GM23338 (cell line): ENCODE results near the gene AGBL5. TPM values are rescaled to one million over a fixed set of nuclear protein-coding genes. Genes with fewer than 3 reads are reported as not detected.

ENCODE experiments used
- ATAC-seq: fragments of 200-7000 bp; cut with Tn5 transposase; 3 replicates; pipeline ENCODE4 v1.9.1; 2020
- DNase-seq: peaks from one replicate; pipeline ENCODE4 v3.0.0-alpha.2; 2015; ENCODE audit warnings: low spot score
- H2AFZ ChIP-seq: fragments of 200-600 bp; sonication (generic); 2 replicates; pipeline ENCODE4 v1.8.0; 2016; ENCODE audit warnings: antibody characterized with exemption, mild to moderate bottlenecking, moderate library complexity
- H3F3A ChIP-seq: fragments of 200-600 bp; sonication (generic); replicated peaks from 2 replicates; pipeline ENCODE4 v1.8.0; 2017; ENCODE audit warnings: antibody characterized with exemption, mixed run types, low read depth
- H3K27ac ChIP-seq: fragments of 200-600 bp; sonication (generic); 2 replicates; pipeline ENCODE4 v1.6.1; 2016; ENCODE audit warnings: low read depth
- H3K27me3 ChIP-seq: fragments of 200-600 bp; sonication (generic); 2 replicates; pipeline ENCODE4 v1.8.0; 2016; ENCODE audit warnings: mild to moderate bottlenecking, mixed run types, moderate library complexity; ENCODE audit not compliant: insufficient read depth
- H3K36me3 ChIP-seq: fragments of 200-600 bp; sonication (generic); 2 replicates; pipeline ENCODE4 v1.8.0; 2016; ENCODE audit warnings: mild to moderate bottlenecking; ENCODE audit not compliant: insufficient read depth
- H3K4me1 ChIP-seq: fragments of 200-600 bp; sonication (generic); 2 replicates; pipeline ENCODE4 v1.8.0; 2016; ENCODE audit warnings: mild to moderate bottlenecking, moderate library complexity; ENCODE audit not compliant: insufficient read depth
- H3K4me2 ChIP-seq: fragments of 200-600 bp; sonication (generic); 2 replicates; pipeline ENCODE4 v1.7.1; 2017; ENCODE audit warnings: mixed run types
- H3K4me3 ChIP-seq: fragments of 200-600 bp; sonication (generic); 2 replicates; pipeline ENCODE4 v1.6.1; 2016; ENCODE audit warnings: mixed run types
- H3K79me2 ChIP-seq: fragments of 200-600 bp; sonication (generic); replicated peaks from 2 replicates; pipeline ENCODE4 v1.8.0; 2017; ENCODE audit warnings: mild to moderate bottlenecking; ENCODE audit not compliant: insufficient read depth
- H3K9me2 ChIP-seq: fragments of 200-600 bp; sonication (generic); 2 replicates; pipeline ENCODE4 v1.8.0; 2017; ENCODE audit not compliant: insufficient read depth
- H4K20me1 ChIP-seq: fragments of 200-600 bp; sonication (generic); replicated peaks from 2 replicates; pipeline ENCODE4 v1.8.0; 2017; ENCODE audit warnings: mild to moderate bottlenecking; ENCODE audit not compliant: insufficient read depth
- H3K27ac Mint-ChIP-seq: 2 replicates; pipeline ENCODE4 v1.8.0; 2020; ENCODE audit warnings: inconsistent platforms, mild to moderate bottlenecking, moderate library complexity, mixed read lengths
- H3K27me3 Mint-ChIP-seq: 3 replicates; pipeline ENCODE4 v1.8.0; 2022; ENCODE audit warnings: low read depth, mild to moderate bottlenecking, moderate library complexity, mixed read lengths, inconsistent platforms; ENCODE audit not compliant: insufficient read depth, poor library complexity
- H3K36me3 Mint-ChIP-seq: 3 replicates; pipeline ENCODE4 v1.8.0; 2021; ENCODE audit warnings: low read depth, mild to moderate bottlenecking, inconsistent platforms, moderate library complexity, mixed read lengths
- H3K4me1 Mint-ChIP-seq: 3 replicates; pipeline ENCODE4 v1.8.0; 2020; ENCODE audit warnings: mild to moderate bottlenecking, inconsistent platforms, mixed read lengths
- H3K4me3 Mint-ChIP-seq: 3 replicates; pipeline ENCODE4 v1.8.0; 2021; ENCODE audit warnings: moderate library complexity, mild to moderate bottlenecking, inconsistent platforms, mixed read lengths
- H3K9me3 Mint-ChIP-seq: 3 replicates; pipeline ENCODE4 v1.8.0; 2020; ENCODE audit warnings: moderate library complexity, mild to moderate bottlenecking, inconsistent platforms, mixed read lengths
- CREB1 ChIP-seq: fragments of 250-450 bp; sonication (Bioruptor Pico); IDR thresholded peaks from 2 replicates; pipeline ENCODE4 v1.5.0; 2020; ENCODE audit warnings: low read depth, mild to moderate bottlenecking, moderate library complexity
- ETS1 ChIP-seq: IDR thresholded peaks from 2 replicates; pipeline ENCODE4 v1.6.1; 2016; ENCODE audit warnings: antibody characterized with exemption
- EZH2 ChIP-seq: fragments of 200-600 bp; sonication (generic); IDR thresholded peaks from one replicate; pipeline ENCODE4 v1.8.0; 2017; ENCODE audit warnings: antibody characterized with exemption, mild to moderate bottlenecking, low read depth; ENCODE audit not compliant: unreplicated experiment
- EZH2phosphoT487 ChIP-seq: fragments of 200-600 bp; sonication (generic); IDR thresholded peaks from one replicate; pipeline ENCODE4 v1.8.1; 2018; ENCODE audit warnings: antibody characterized with exemption; ENCODE audit not compliant: unreplicated experiment
- NANOG ChIP-seq: IDR thresholded peaks from 2 replicates; pipeline ENCODE4 v1.6.1; 2016; ENCODE audit warnings: antibody characterized with exemption, borderline replicate concordance
- POLR2AphosphoS5 ChIP-seq: IDR thresholded peaks from 2 replicates; pipeline ENCODE4 v1.6.1; 2016; ENCODE audit warnings: antibody characterized with exemption, low read depth
- STAT1 ChIP-seq: IDR thresholded peaks from one replicate; pipeline ENCODE4 v1.6.1; 2016; ENCODE audit warnings: antibody characterized with exemption; ENCODE audit not compliant: unreplicated experiment
- ZNF114 ChIP-seq: fragments of 250-450 bp; sonication (Bioruptor Pico); IDR thresholded peaks from 2 replicates; pipeline ENCODE4 v1.5.0; 2020; ENCODE audit warnings: mild to moderate bottlenecking, moderate library complexity
- ZNF331 ChIP-seq: fragments of 250-450 bp; sonication (Bioruptor Pico); IDR thresholded peaks from 2 replicates; pipeline ENCODE4 v1.5.0; 2020; ENCODE audit warnings: low read depth, mild to moderate bottlenecking, moderate library complexity
- polyA plus RNA-seq: library from polyadenylated mRNA; unstranded; fragments of >200 nt; fragmentation: Nextera tagmentation; extraction: Ambion mirVana; gene quantifications from 2 replicates; pipeline ENCODE4 v1.2.1, GENCODE V29; 2016
- total RNA-seq: library from RNA; depleted of rRNA; stranded (reverse); fragments of >200 nt; shearing (Covaris generic); gene quantifications from 2 replicates; pipeline ENCODE4 v1.2.3, GENCODE V29; 2014
- TF ChIP-seq, protein P1 (sequence below), 2 experiments: fragments of 200-600 bp in 1 of 2; sonication (generic) in 1 of 2; conservative IDR thresholded peaks; 2 replicates each; pipeline versions ENCODE4 v1.5.1 to v1.6.1; 2016 to 2017; ENCODE audit warnings: antibody characterized with exemption in 2 of 2, low read depth in 2 of 2, mild to moderate bottlenecking in 2 of 2, moderate library complexity in 1 of 2
- TF ChIP-seq, protein P2 (sequence below): IDR thresholded peaks from one replicate; pipeline ENCODE4 v1.6.1; 2018; ENCODE audit warnings: antibody characterized with exemption; ENCODE audit not compliant: unreplicated experiment

AGBL5 gene
- total and polyA plus RNA-seq, 2 experiments from 2014 or later: 17.9 to 31.3 TPM

DNA sequence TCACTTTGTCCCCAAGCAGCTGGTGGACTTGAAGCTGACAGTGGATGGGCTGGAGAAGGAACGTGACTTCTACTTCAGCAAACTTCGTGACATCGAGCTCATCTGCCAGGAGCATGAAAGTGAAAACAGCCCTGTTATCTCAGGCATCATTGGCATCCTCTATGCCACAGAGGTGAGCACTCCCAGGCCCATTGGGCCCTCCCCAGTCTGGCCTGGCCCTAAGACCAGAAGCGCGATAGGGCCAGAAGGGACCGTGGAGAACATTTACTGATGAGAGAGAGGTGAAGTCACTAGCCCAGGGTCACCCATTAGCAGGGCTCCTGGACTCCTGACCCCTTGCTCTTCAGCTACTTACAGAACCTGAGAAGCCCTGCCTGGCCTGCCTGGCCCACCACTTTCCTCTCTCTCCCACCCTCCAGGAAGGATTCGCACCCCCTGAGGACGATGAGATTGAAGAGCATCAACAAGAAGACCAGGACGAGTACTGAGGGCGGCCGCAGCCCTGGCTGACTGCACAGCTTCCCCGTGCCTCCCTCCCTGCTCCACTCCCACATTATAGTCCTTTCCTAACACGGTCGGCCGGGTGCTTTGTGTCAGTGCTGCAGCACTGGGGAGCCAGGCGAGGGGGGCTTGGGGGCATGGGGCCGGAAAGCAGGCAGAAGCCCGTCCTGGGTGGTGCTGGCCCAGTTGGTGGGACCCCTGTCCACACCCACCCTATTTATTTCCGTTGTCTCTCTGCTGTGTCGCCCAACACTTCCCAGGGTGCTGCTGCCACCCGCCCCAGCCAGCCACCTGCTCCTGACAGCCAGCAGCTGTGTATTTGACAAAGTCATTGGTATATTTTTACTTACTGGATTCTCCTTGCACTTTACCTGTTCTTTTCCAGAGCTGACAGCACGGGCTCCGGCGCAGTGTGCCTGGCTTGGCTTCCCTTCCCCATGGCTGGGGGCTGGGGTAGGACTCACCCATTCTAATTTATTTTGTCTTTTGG lies 25.3 kb upstream of the AGBL5 start:
- H3K36me3 Mint-ChIP-seq: peaks cover 5% of the 10 kb centered on the region; the same call in 2 of the 3 replicates
- no peak overlapping the region for H3K27ac Mint-ChIP-seq

DNA sequence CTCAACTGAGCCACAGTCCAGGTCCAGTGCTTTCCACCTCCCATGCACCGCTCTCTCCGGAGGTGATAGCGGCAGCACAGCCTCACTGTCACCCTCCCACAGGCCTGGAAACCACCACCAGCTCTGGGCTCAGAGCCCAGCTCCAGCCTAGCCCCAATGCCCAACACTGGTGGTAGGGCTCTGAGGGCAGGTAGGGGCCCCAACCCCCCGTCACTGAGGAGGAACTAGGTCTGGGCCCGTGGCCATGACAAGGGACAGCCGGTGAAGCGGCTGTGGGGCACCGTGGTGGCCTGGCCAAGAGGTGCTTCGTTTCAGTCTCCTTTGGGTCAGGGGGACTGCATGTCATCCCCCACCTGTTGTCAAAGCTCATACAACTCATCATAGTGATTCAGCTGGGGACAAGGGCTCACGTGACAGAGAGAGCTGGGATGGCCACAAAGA lies 24.2 kb upstream of the AGBL5 start:
- Histone ChIP-seq H2AFZ (no peak overlapping the region), H4K20me1 (no peaks in the 10 kb centered on the region; the same call in 1 of the 2 replicates), H3K4me2 (no peak overlapping the region), H3K9me2 (no peaks in the 10 kb centered on the region), H3K36me3 (no peaks in the 10 kb centered on the region), H3F3A (no peaks in the 10 kb centered on the region), H3K79me2 (no peaks in the 10 kb centered on the region), H3K4me3 (no peak overlapping the region), H3K27ac (no peak overlapping the region), H3K4me1 (peaks cover 4% of the 10 kb centered on the region; the same call in 1 of the 2 replicates), H3K27me3 (no peaks in the 10 kb centered on the region)
- Mint-ChIP-seq H3K4me3 (no peak overlapping the region), H3K9me3 (no peaks in the 10 kb centered on the region), H3K36me3 (peaks cover 5% of the 10 kb centered on the region; the same call in 2 of the 3 replicates), H3K27ac (no peak overlapping the region), H3K27me3 (peaks cover 14% of the 10 kb centered on the region), H3K4me1 (peaks cover 13% of the 10 kb centered on the region)
- DNase-seq (no peak), ATAC-seq (no peak)
- TF ChIP-seq ZNF114 (CRISPR knock-in tag): no peak
- TF ChIP-seq, protein P1, sequence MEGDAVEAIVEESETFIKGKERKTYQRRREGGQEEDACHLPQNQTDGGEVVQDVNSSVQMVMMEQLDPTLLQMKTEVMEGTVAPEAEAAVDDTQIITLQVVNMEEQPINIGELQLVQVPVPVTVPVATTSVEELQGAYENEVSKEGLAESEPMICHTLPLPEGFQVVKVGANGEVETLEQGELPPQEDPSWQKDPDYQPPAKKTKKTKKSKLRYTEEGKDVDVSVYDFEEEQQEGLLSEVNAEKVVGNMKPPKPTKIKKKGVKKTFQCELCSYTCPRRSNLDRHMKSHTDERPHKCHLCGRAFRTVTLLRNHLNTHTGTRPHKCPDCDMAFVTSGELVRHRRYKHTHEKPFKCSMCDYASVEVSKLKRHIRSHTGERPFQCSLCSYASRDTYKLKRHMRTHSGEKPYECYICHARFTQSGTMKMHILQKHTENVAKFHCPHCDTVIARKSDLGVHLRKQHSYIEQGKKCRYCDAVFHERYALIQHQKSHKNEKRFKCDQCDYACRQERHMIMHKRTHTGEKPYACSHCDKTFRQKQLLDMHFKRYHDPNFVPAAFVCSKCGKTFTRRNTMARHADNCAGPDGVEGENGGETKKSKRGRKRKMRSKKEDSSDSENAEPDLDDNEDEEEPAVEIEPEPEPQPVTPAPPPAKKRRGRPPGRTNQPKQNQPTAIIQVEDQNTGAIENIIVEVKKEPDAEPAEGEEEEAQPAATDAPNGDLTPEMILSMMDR (conservative IDR thresholded peaks at IDR 0.05; ENCODE audit: low read depth in 2 of 2): no peak
- no peak for TF ChIP-seq ETS1
- TF ChIP-seq EZH2: no peak
- no peak for TF ChIP-seq STAT1
- no peak for TF ChIP-seq ZNF331 (CRISPR knock-in tag)
- TF ChIP-seq POLR2AphosphoS5: no peak
- TF ChIP-seq NANOG: no peak
- TF ChIP-seq CREB1 (CRISPR knock-in tag): no peak
- TF ChIP-seq EZH2phosphoT487: no peak
- TF ChIP-seq, protein P2, sequence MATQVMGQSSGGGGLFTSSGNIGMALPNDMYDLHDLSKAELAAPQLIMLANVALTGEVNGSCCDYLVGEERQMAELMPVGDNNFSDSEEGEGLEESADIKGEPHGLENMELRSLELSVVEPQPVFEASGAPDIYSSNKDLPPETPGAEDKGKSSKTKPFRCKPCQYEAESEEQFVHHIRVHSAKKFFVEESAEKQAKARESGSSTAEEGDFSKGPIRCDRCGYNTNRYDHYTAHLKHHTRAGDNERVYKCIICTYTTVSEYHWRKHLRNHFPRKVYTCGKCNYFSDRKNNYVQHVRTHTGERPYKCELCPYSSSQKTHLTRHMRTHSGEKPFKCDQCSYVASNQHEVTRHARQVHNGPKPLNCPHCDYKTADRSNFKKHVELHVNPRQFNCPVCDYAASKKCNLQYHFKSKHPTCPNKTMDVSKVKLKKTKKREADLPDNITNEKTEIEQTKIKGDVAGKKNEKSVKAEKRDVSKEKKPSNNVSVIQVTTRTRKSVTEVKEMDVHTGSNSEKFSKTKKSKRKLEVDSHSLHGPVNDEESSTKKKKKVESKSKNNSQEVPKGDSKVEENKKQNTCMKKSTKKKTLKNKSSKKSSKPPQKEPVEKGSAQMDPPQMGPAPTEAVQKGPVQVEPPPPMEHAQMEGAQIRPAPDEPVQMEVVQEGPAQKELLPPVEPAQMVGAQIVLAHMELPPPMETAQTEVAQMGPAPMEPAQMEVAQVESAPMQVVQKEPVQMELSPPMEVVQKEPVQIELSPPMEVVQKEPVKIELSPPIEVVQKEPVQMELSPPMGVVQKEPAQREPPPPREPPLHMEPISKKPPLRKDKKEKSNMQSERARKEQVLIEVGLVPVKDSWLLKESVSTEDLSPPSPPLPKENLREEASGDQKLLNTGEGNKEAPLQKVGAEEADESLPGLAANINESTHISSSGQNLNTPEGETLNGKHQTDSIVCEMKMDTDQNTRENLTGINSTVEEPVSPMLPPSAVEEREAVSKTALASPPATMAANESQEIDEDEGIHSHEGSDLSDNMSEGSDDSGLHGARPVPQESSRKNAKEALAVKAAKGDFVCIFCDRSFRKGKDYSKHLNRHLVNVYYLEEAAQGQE: no peak

More for the DNA sequence above, 25.3 kb upstream of the AGBL5 start:
- Mint-ChIP-seq H3K27me3 (peaks cover 12% of the 10 kb centered on the region), H3K9me3 (no peaks in the 10 kb centered on the region), H3K4me1 (peaks cover 8% of the 10 kb centered on the region), H3K4me3 (no peak overlapping the region)
- H3K36me3 ChIP-seq: no peaks in the 10 kb centered on the region
- no peaks in the 10 kb centered on the region; the same call in 1 of the 2 replicates for H3K4me1 ChIP-seq
- no peaks in the 10 kb centered on the region for H3K79me2 ChIP-seq
- no peak overlapping the region for H3K4me3 ChIP-seq
- no peak overlapping the region for H3K4me2 ChIP-seq
- H4K20me1 ChIP-seq: no peaks in the 10 kb centered on the region; the same call in none of the 2 replicates
- no peak for TF ChIP-seq POLR2AphosphoS5
- no peaks in the 10 kb centered on the region for H3K27me3 ChIP-seq
- H2AFZ ChIP-seq: no peak overlapping the region
- no peak for ATAC-seq
- no peaks in the 10 kb centered on the region for H3F3A ChIP-seq
- no peak for DNase-seq
- no peak overlapping the region for H3K27ac ChIP-seq
- no peaks in the 10 kb centered on the region for H3K9me2 ChIP-seq
